AG20443 (cell line): ENCODE measurements around the gene ATP4A.

ENCODE experiments used
- DNase-seq: peaks from one replicate; pipeline ENCODE4 v3.0.0; 2012; ENCODE audit warnings: low spot score, mixed read lengths

ATP4A gene

GRCh38 chr19:35524181-35524837 lies 39.1 kb downstream of the ATP4A start:
- DNase-seq: no peak

- DNase-seq: no peak
These were observed 40.6 kb downstream of the ATP4A start for GRCh38 chr19:35522745-35523327.

- no peak for DNase-seq
These were observed 42.2 kb downstream of the ATP4A start for GRCh38 chr19:35521124-35521743.

- DNase-seq: peak; percentile 56
These were observed 44.2 kb downstream of the ATP4A start for GRCh38 chr19:35519291-35519690.

GRCh38 chr19:35518313-35518712 lies 45.1 kb downstream of the ATP4A start:
- DNase-seq: peak; percentile 90

GRCh38 chr19:35517342-35517741 lies 46.1 kb downstream of the ATP4A start:
- DNase-seq: no peak

GRCh38 chr19:35516310-35516709 lies 47.1 kb downstream of the ATP4A start:
- DNase-seq: no peak

GRCh38 chr19:35514282-35514809 lies 49.1 kb downstream of the ATP4A start:
- DNase-seq: peak; percentile 44

GRCh38 chr19:35513628-35514281 lies 49.7 kb downstream of the ATP4A start, which contains the start of gene DMKN:
TSS of gene DMKN (minus strand) at chr19:35513649. CDS start at chr19:35513475, 174 bp downstream.
- DNase-seq: peak; percentile 86

- no peak for DNase-seq
These were observed 50.4 kb downstream of the ATP4A start for GRCh38 chr19:35512831-35513627.

- DNase-seq: no peak
These were observed 52.1 kb downstream of the ATP4A start for GRCh38 chr19:35511337-35511736.

GRCh38 chr19:35510626-35510964 lies 52.9 kb downstream of the ATP4A start:
- DNase-seq: no peak

- peak; percentile 85 for DNase-seq
These were observed 53.4 kb downstream of the ATP4A start for GRCh38 chr19:35509861-35510625.

- no peak for DNase-seq
These were observed 54.3 kb downstream of the ATP4A start for GRCh38 chr19:35509018-35509652.

GRCh38 chr19:35508129-35508528 lies 55.3 kb downstream of the ATP4A start:
- no peak for DNase-seq

GRCh38 chr19:35507561-35507960 lies 55.9 kb downstream of the ATP4A start:
- DNase-seq: no peak

- DNase-seq: no peak
These were observed 57.4 kb downstream of the ATP4A start for GRCh38 chr19:35506011-35506410.

GRCh38 chr19:35502751-35503150 lies 60.7 kb downstream of the ATP4A start:
- no peak for DNase-seq

GRCh38 chr19:35501684-35502083 lies 61.8 kb downstream of the ATP4A start:
- DNase-seq: no peak

GRCh38 chr19:35500611-35501010 lies 62.8 kb downstream of the ATP4A start:
- no peak for DNase-seq
